ENCODE data around the gene MORC4. TPM values are rescaled to one million over a fixed set of nuclear protein-coding genes. Genes with fewer than 3 reads are reported as not detected.

Gene MORC4
- total RNA-seq, 1 donor from 2014 or later: 26.0 TPM

- Histone ChIP-seq H3K9ac (ENCODE audit: low read length) (no peak overlapping the region), H3K4me1 (ENCODE audit: insufficient read depth, low read length) (no peaks in the 10 kb centered on the region), H3K36me3 (ENCODE audit: insufficient read depth, low read length) (no peaks in the 10 kb centered on the region), H3K27ac (ENCODE audit: low read depth, low read length) (no peak overlapping the region), H3K27me3 (ENCODE audit: insufficient read depth, low read length) (no peaks in the 10 kb centered on the region), H3K79me2 (ENCODE audit: insufficient read depth, low read length) (no peaks in the 10 kb centered on the region), H4K20me1 (ENCODE audit: insufficient read depth, low read length) (no peaks in the 10 kb centered on the region), H3K9me3 (ENCODE audit: insufficient read depth, low read depth, low read length) (no peaks in the 10 kb centered on the region), H2AFZ (ENCODE audit: low read depth, low read length) (no peak overlapping the region), H3K4me2 (ENCODE audit: low read length) (no peak overlapping the region), H3K4me3 (ENCODE audit: insufficient read depth, low read depth, low read length) (no peak overlapping the region)
- peaks cover 3% of the 10 kb centered on the region for H3K27me3 Mint-ChIP-seq (ENCODE audit: low read depth, unreplicated experiment)
- peaks cover 8% of the 10 kb centered on the region for H3K4me1 Mint-ChIP-seq (ENCODE audit: low read depth, unreplicated experiment)
- FAIRE-seq (no peak), DNase-seq (ENCODE audit: low read depth) (no peak)
- no peaks in the 10 kb centered on the region for H3K9me3 Mint-ChIP-seq (ENCODE audit: unreplicated experiment)
- H3K4me3 Mint-ChIP-seq (ENCODE audit: unreplicated experiment): no peak overlapping the region
- TF ChIP-seq CTCF (IDR thresholded peaks at IDR 0.05; ENCODE audit: insufficient read depth, low read depth, low read length) (no peak), EZH2 (IDR thresholded peaks at IDR 0.05; ENCODE audit: insufficient read depth, low read length) (no peak)
- H3K36me3 Mint-ChIP-seq (ENCODE audit: low read depth, unreplicated experiment): no peaks in the 10 kb centered on the region
- H3K27ac Mint-ChIP-seq (ENCODE audit: unreplicated experiment): no peak overlapping the region
Observed at GRCh38 chrX:106903856-106904528, 96.0 kb downstream of the MORC4 start.

GRCh38 chrX:106903291-106903824 lies 96.7 kb downstream of the MORC4 start, which contains the start of gene RIPPLY1:
TSS of gene RIPPLY1 (minus strand) at chrX:106903341. CDS start at chrX:106903287, 54 bp downstream.
- Mint-ChIP-seq H3K4me1 (ENCODE audit: low read depth, unreplicated experiment) (peaks cover 8% of the 10 kb centered on the region), H3K36me3 (ENCODE audit: low read depth, unreplicated experiment) (no peaks in the 10 kb centered on the region), H3K9me3 (ENCODE audit: unreplicated experiment) (no peaks in the 10 kb centered on the region), H3K27me3 (ENCODE audit: low read depth, unreplicated experiment) (peaks cover 3% of the 10 kb centered on the region), H3K27ac (ENCODE audit: unreplicated experiment) (no peak within 1 kb of the TSS), H3K4me3 (ENCODE audit: unreplicated experiment) (no peak within 1 kb of the TSS)
- no peaks in the 10 kb centered on the region for H3K9me3 ChIP-seq (ENCODE audit: insufficient read depth, low read depth, low read length)
- no peak within 1 kb of the TSS for H3K4me2 ChIP-seq (ENCODE audit: low read length)
- H3K4me1 ChIP-seq (ENCODE audit: insufficient read depth, low read length): no peaks in the 10 kb centered on the region
- TF ChIP-seq EZH2 (IDR thresholded peaks at IDR 0.05; ENCODE audit: insufficient read depth, low read length) (no peak), CTCF (IDR thresholded peaks at IDR 0.05; ENCODE audit: insufficient read depth, low read depth, low read length) (no peak)
- H3K4me3 ChIP-seq (ENCODE audit: insufficient read depth, low read depth, low read length): no peak within 1 kb of the TSS
- no peak within 1 kb of the TSS for H2AFZ ChIP-seq (ENCODE audit: low read depth, low read length)
- H3K36me3 ChIP-seq (ENCODE audit: insufficient read depth, low read length): no peaks in the 10 kb centered on the region
- H4K20me1 ChIP-seq (ENCODE audit: insufficient read depth, low read length): no peaks in the 10 kb centered on the region
- no peaks in the 10 kb centered on the region for H3K79me2 ChIP-seq (ENCODE audit: insufficient read depth, low read length)
- no peaks in the 10 kb centered on the region for H3K27me3 ChIP-seq (ENCODE audit: insufficient read depth, low read length)
- no peak within 1 kb of the TSS for H3K9ac ChIP-seq (ENCODE audit: low read length)
- H3K27ac ChIP-seq (ENCODE audit: low read depth, low read length): no peak within 1 kb of the TSS
- DNase-seq (ENCODE audit: low read depth): no peak
- FAIRE-seq: no peak

- H4K20me1 ChIP-seq (ENCODE audit: insufficient read depth, low read length): no peaks in the 10 kb centered on the region
- no peak overlapping the region for H3K4me2 ChIP-seq (ENCODE audit: low read length)
- DNase-seq (ENCODE audit: low read depth) (no peak), FAIRE-seq (no peak)
- no peaks in the 10 kb centered on the region for H3K79me2 ChIP-seq (ENCODE audit: insufficient read depth, low read length)
- H3K9me3 Mint-ChIP-seq (ENCODE audit: unreplicated experiment): no peaks in the 10 kb centered on the region
- H3K27me3 ChIP-seq (ENCODE audit: insufficient read depth, low read length): no peaks in the 10 kb centered on the region
- H3K27me3 Mint-ChIP-seq (ENCODE audit: low read depth, unreplicated experiment): peaks cover 3% of the 10 kb centered on the region
- H2AFZ ChIP-seq (ENCODE audit: low read depth, low read length): no peak overlapping the region
- TF ChIP-seq CTCF (IDR thresholded peaks at IDR 0.05; ENCODE audit: insufficient read depth, low read depth, low read length): no peak
- no peak for TF ChIP-seq EZH2 (IDR thresholded peaks at IDR 0.05; ENCODE audit: insufficient read depth, low read length)
- no peak overlapping the region for H3K27ac ChIP-seq (ENCODE audit: low read depth, low read length)
- no peak overlapping the region for H3K27ac Mint-ChIP-seq (ENCODE audit: unreplicated experiment)
- no peak overlapping the region for H3K4me3 ChIP-seq (ENCODE audit: insufficient read depth, low read depth, low read length)
- H3K36me3 ChIP-seq (ENCODE audit: insufficient read depth, low read length): no peaks in the 10 kb centered on the region
- H3K9me3 ChIP-seq (ENCODE audit: insufficient read depth, low read depth, low read length): no peaks in the 10 kb centered on the region
- H3K36me3 Mint-ChIP-seq (ENCODE audit: low read depth, unreplicated experiment): no peaks in the 10 kb centered on the region
- no peak overlapping the region for H3K9ac ChIP-seq (ENCODE audit: low read length)
- H3K4me1 Mint-ChIP-seq (ENCODE audit: low read depth, unreplicated experiment): peaks cover 8% of the 10 kb centered on the region
- no peaks in the 10 kb centered on the region for H3K4me1 ChIP-seq (ENCODE audit: insufficient read depth, low read length)
- H3K4me3 Mint-ChIP-seq (ENCODE audit: unreplicated experiment): no peak overlapping the region
Observed at GRCh38 chrX:106902684-106903083, 97.3 kb downstream of the MORC4 start.
